ENCODE results near the gene ZNF669. TPM values are rescaled to one million over a fixed set of nuclear protein-coding genes. Genes with fewer than 3 reads are reported as not detected.
A peak's percentile ranks its signal among the peaks of the same experiment; 100 is the strongest.
"Not testable (repeated sequence)": the region's sequence is repeated elsewhere in the genome, so short reads cannot be mapped to it uniquely, and the experiment has no call there.

The ZNF669 gene
- total RNA-seq, result 10 to 100 TPM in 1 of 5 donors, 1 to 10 TPM in 3, under 1 TPM in 1; 0.58 to 21.7 (median 5.2) TPM
- 1 to 10 TPM; 3.1 to 4.3 (median 3.2) TPM for polyA plus RNA-seq
- long read RNA-seq, donor 1, partial matches to known transcripts, result 0 of 2 reads
- long read RNA-seq, donor 1, other reads (novel, unspliced or antisense), result 0 of 2 reads
- long read RNA-seq, donor 2, partial matches to known transcripts, result 0 of 2 reads
- long read RNA-seq, donor 2, other reads (novel, unspliced or antisense), result 0 of 2 reads
- long read RNA-seq, donor 3, partial matches to known transcripts, result 0 of 1 reads
- long read RNA-seq, donor 3, other reads (novel, unspliced or antisense), result 0 of 1 reads
- long read RNA-seq, donor 4, result 0 reads
- long read RNA-seq, donor 5, partial matches to known transcripts, result 0 of 3 reads
- long read RNA-seq, donor 5, other reads (novel, unspliced or antisense), result 0 of 3 reads
- long read RNA-seq, donor 6, result 0 reads
- long read RNA-seq, donor 7, partial matches to known transcripts, result 0 of 5 reads
- long read RNA-seq, donor 7, other reads (novel, unspliced or antisense), result 0 of 5 reads
- long read RNA-seq, donor 8, partial matches to known transcripts, result 0 of 4 reads
- long read RNA-seq, donor 8, other reads (novel, unspliced or antisense), result 0 of 4 reads
- long read RNA-seq, donor 9, partial matches to known transcripts, result 0 of 2 reads
- long read RNA-seq, donor 9, other reads (novel, unspliced or antisense), result 0 of 2 reads
- long read RNA-seq, donor 10, partial matches to known transcripts, result 0 of 4 reads
- long read RNA-seq, donor 10, other reads (novel, unspliced or antisense), result 0 of 4 reads

- H3K27ac ChIP-seq, result peak within 1 kb of the TSS; percentile 86 to 92 (median 88)
- peak within 1 kb of the TSS; percentile 62 to 90 (median 82) for H3K4me3 ChIP-seq
- TF ChIP-seq POLR2AphosphoS5 (IDR thresholded peaks at IDR 0.05) (peak; percentile 85 to 95 (median 92)), POLR2A (IDR thresholded peaks at IDR 0.05) (peak in 1 of 4 donors; percentile 17), CTCF (IDR thresholded peaks at IDR 0.05) (no peak), EP300 (IDR thresholded peaks at IDR 0.05) (no peak)
- intact Hi-C loops (cut with DNase I; ENCODE audit: low total_unique reads), result no loop called here
- peaks cover 4 to 29% (median 21%) of the 10 kb centered on the region in 4 donors for H3K4me1 ChIP-seq
- DNase-seq, result peak; percentile 97 to 98
- H3K36me3 ChIP-seq, result peaks cover 19 to 33% (median 31%) of the 10 kb centered on the region in 4 donors
- H3K27me3 ChIP-seq, result no peaks in the 10 kb centered on the region
- H3K9me3 ChIP-seq, result peaks cover 0 to 35% (median 17%) of the 10 kb centered on the region in 4 donors
- 0 to 1% (median 1%) methylated on average over 19 to 58 of the region's 58 CpGs for WGBS, 5 donors
Observed at GRCh38 chr1:247103859-247104591, at the start of gene ZNF669. TSS of gene ZNF669 (minus strand) at chr1:247104356. CDS start at chr1:247104199, 157 bp downstream.

- no peak for DNase-seq
- Histone ChIP-seq H3K9me3 (peaks cover 28 to 98% (median 72%) of the 10 kb centered on the region in 4 donors), H3K36me3 (peaks cover 4 to 65% (median 23%) of the 10 kb centered on the region in 4 donors), H3K27ac (no peak overlapping the region), H3K27me3 (no peaks in the 10 kb centered on the region), H3K4me3 (no peak overlapping the region), H3K4me1 (no peaks in the 10 kb centered on the region)
- intact Hi-C loops (cut with DNase I; ENCODE audit: low total_unique reads), result no loop called here
- TF ChIP-seq EP300 (IDR thresholded peaks at IDR 0.05) (no peak), CTCF (IDR thresholded peaks at IDR 0.05) (no peak), POLR2A (IDR thresholded peaks at IDR 0.05) (no peak), POLR2AphosphoS5 (IDR thresholded peaks at IDR 0.05) (no peak)
- 92 to 98% (median 96%) methylated on average over 2 of the region's 2 CpGs for whole genome bisulfite sequencing, 5 donors
Observed at GRCh38 chr1:247147781-247148180, 43.6 kb upstream of the ZNF669 start.

GRCh38 chr1:247147120-247147519 lies 43.0 kb upstream of the ZNF669 start:
- H3K27ac ChIP-seq; DNase-seq; H3K4me1 ChIP-seq; H3K4me3 ChIP-seq; H3K27me3 ChIP-seq; intact Hi-C loops (cut with DNase I; ENCODE audit: low total_unique reads): not testable (repeated sequence)
- peaks cover 4 to 62% (median 19%) of the 10 kb centered on the region in 4 donors for H3K36me3 ChIP-seq
- H3K9me3 ChIP-seq, result peaks cover 29 to 98% (median 75%) of the 10 kb centered on the region in 4 donors
- WGBS, 5 donors, result 92 to 97% (median 97%) methylated on average over 10 of the region's 10 CpGs

GRCh38 chr1:247146671-247147070 lies 42.5 kb upstream of the ZNF669 start:
- 97 to 100% (median 98%) methylated on average over 3 of the region's 3 CpGs for WGBS, 5 donors
- H3K4me3 ChIP-seq, result no peak overlapping the region
- H3K4me1 ChIP-seq, result no peaks in the 10 kb centered on the region
- H3K27me3 ChIP-seq, result no peaks in the 10 kb centered on the region
- H3K27ac ChIP-seq, result no peak overlapping the region
- DNase-seq, result no peak
- intact Hi-C loops (cut with DNase I; ENCODE audit: low total_unique reads), result no loop called here
- H3K9me3 ChIP-seq, result peaks cover 34 to 98% (median 77%) of the 10 kb centered on the region in 4 donors
- peaks cover 4 to 63% (median 23%) of the 10 kb centered on the region in 4 donors for H3K36me3 ChIP-seq
- TF ChIP-seq CTCF (IDR thresholded peaks at IDR 0.05) (no peak), EP300 (IDR thresholded peaks at IDR 0.05) (no peak), POLR2A (IDR thresholded peaks at IDR 0.05) (no peak), POLR2AphosphoS5 (IDR thresholded peaks at IDR 0.05) (no peak)

Measured in stomach (tissue), 19 donors.